Panc1 (cell line): ENCODE results near the gene SMARCD2. TPM values are rescaled to one million over a fixed set of nuclear protein-coding genes. Genes with fewer than 3 reads are reported as not detected.
A peak's percentile ranks its signal among the peaks of the same experiment; 100 is the strongest.

Experiments
- ATAC-seq: fragments of 200-7000 bp; cut with Tn5 transposase; 2 replicates; pipeline ENCODE4 v1.9.1; 2020; ENCODE audit warnings: mild to moderate bottlenecking, moderate library complexity
- BruUV-seq: library from RNA; stranded (reverse); fragments of 400-500 nt; replicated peaks from 2 replicates; lab custom pipeline; 2021; lab: Mats Ljungman, UMichigan
- CTCF ChIA-PET: fragments of 300-600 bp; sonication (Branson Sonifier 250); formaldehyde crosslinking; loops from one replicate; lab custom pipeline; 2022; ENCODE audit warnings: antibody characterized with exemption; lab: Charles Lee
- POLR2A ChIA-PET: fragments of 300-600 bp; sonication (Branson Sonifier 250); formaldehyde crosslinking; loops from one replicate; lab custom pipeline; 2022; ENCODE audit warnings: antibody characterized with exemption; lab: Charles Lee
- DNase-seq: peaks from one replicate; pipeline ENCODE4 v3.0.0-alpha.2; 2010; ENCODE audit warnings: low read depth, low spot score
- H3K27ac ChIP-seq: 2 replicates; pipeline ENCODE4 v1.5.1; 2011; ENCODE audit warnings: mild to moderate bottlenecking, low read length, inconsistent platforms
- H3K27me3 ChIP-seq: fragments of 200-500 bp; sonication (Bioruptor generic); 2 replicates; pipeline ENCODE4 v1.6.0; 2014; ENCODE audit warnings: low read length, inconsistent platforms; ENCODE audit not compliant: control insufficient read depth, insufficient read depth
- H3K36me3 ChIP-seq: fragments of 200-500 bp; sonication (Bioruptor generic); 2 replicates; pipeline ENCODE4 v1.5.1; 2014; ENCODE audit warnings: inconsistent platforms, mild to moderate bottlenecking, low read length, moderate library complexity; ENCODE audit not compliant: control insufficient read depth, insufficient read depth
- H3K4me1 ChIP-seq: 2 replicates; pipeline ENCODE4 v1.5.1; 2011; ENCODE audit warnings: inconsistent platforms, mild to moderate bottlenecking, low read length, moderate library complexity; ENCODE audit not compliant: control insufficient read depth, insufficient read depth
- H3K4me3 ChIP-seq, 2 experiments: 2 replicates each; pipeline ENCODE4 v1.5.1; 2011 to 2012; ENCODE audit warnings: low read depth in 2 of 2, low read length in 2 of 2, mild to moderate bottlenecking in 2 of 2, inconsistent platforms in 1 of 2, moderate library complexity in 1 of 2
- H3K9me3 ChIP-seq: fragments of 200-500 bp; sonication (Bioruptor generic); 2 replicates; pipeline ENCODE4 v1.5.1; 2014; ENCODE audit warnings: low read depth, mild to moderate bottlenecking, inconsistent platforms, low read length, moderate library complexity; ENCODE audit not compliant: control insufficient read depth, insufficient read depth
- CTCF ChIP-seq: fragments of 450-650 bp; IDR thresholded peaks from 2 replicates; pipeline ENCODE4 v1.5.1; 2017; ENCODE audit warnings: mild to moderate bottlenecking
- POLR2AphosphoS5 ChIP-seq: IDR thresholded peaks from 2 replicates; pipeline ENCODE4 v1.6.1; 2012; ENCODE audit warnings: mild to moderate bottlenecking, low read depth, low read length, moderate library complexity
- SIN3A ChIP-seq: IDR thresholded peaks from 2 replicates; pipeline ENCODE4 v1.6.1; 2012; ENCODE audit warnings: low read depth, mild to moderate bottlenecking, low read length, moderate library complexity, borderline replicate concordance; ENCODE audit not compliant: insufficient read depth
- TCF7L2 ChIP-seq: IDR thresholded peaks from 2 replicates; pipeline ENCODE4 v1.6.1; 2011; ENCODE audit warnings: mild to moderate bottlenecking, low read depth, low read length, inconsistent platforms
- in situ Hi-C: cut with HindIII; loops from 2 replicates; pipeline ENCODE4 v1.10.0; 2016; ENCODE audit warnings: low sequenced_read_pairs, low pct_unique_long_range_greater_than_20kb
- intact Hi-C: fragments of 100-400 bp; cut with micrococcal nuclease; formaldehyde crosslinking; loops from one replicate; pipeline ENCODE4 v1.10.0; 2022; ENCODE audit not compliant: unreplicated experiment
- total RNA-seq: library from RNA; stranded (reverse); gene quantifications from one replicate; pipeline ENCODE4 v1.2.1, GENCODE V29; 2021; ENCODE audit not compliant: unreplicated experiment
- TF ChIP-seq, protein P1 (sequence below), 2 experiments: IDR thresholded peaks; 2 replicates each; pipeline ENCODE4 v1.6.1; 2011 to 2012; ENCODE audit warnings: low read depth in 2 of 2, control low read depth in 1 of 2, low read length in 1 of 2, mild to moderate bottlenecking in 1 of 2, moderate library complexity in 1 of 2; ENCODE audit not compliant: insufficient read depth in 1 of 2

SMARCD2 gene
- total RNA-seq, 1 experiment from 2014 or later = 59.4 TPM

DNA sequence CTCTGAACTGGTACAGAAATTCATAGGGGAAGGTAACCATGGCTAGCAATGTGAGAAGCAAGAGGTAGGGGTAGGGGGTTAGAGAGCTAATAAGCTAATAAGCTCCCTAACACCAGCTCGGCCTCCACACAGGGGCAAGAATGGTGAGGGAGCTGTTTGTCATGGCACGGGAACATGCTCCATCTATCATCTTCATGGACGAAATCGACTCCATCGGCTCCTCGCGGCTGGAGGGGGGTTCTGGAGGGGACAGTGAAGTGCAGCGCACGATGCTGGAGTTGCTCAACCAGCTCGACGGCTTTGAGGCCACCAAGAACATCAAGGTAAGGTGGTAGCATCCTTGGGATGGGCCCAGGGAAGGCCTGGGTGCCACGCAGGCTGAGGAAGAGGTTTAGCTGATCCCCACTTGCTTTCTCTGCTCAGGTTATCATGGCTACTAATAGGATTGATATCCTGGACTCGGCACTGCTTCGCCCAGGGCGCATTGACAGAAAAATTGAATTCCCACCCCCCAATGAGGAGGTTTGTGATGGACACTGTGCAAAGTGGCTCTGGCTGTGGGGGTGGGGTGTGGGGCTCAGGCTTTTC is 11.5 kb downstream of the SMARCD2 start:
- TF ChIP-seq TCF7L2 = no peak
- TF ChIP-seq SIN3A = no peak
- TF ChIP-seq, protein P1, sequence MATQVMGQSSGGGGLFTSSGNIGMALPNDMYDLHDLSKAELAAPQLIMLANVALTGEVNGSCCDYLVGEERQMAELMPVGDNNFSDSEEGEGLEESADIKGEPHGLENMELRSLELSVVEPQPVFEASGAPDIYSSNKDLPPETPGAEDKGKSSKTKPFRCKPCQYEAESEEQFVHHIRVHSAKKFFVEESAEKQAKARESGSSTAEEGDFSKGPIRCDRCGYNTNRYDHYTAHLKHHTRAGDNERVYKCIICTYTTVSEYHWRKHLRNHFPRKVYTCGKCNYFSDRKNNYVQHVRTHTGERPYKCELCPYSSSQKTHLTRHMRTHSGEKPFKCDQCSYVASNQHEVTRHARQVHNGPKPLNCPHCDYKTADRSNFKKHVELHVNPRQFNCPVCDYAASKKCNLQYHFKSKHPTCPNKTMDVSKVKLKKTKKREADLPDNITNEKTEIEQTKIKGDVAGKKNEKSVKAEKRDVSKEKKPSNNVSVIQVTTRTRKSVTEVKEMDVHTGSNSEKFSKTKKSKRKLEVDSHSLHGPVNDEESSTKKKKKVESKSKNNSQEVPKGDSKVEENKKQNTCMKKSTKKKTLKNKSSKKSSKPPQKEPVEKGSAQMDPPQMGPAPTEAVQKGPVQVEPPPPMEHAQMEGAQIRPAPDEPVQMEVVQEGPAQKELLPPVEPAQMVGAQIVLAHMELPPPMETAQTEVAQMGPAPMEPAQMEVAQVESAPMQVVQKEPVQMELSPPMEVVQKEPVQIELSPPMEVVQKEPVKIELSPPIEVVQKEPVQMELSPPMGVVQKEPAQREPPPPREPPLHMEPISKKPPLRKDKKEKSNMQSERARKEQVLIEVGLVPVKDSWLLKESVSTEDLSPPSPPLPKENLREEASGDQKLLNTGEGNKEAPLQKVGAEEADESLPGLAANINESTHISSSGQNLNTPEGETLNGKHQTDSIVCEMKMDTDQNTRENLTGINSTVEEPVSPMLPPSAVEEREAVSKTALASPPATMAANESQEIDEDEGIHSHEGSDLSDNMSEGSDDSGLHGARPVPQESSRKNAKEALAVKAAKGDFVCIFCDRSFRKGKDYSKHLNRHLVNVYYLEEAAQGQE (IDR thresholded peaks at IDR 0.05; ENCODE audit: insufficient read depth in 1 of 2, low read depth in 2 of 2, low read length in 1 of 2) = no peak
- TF ChIP-seq POLR2AphosphoS5 = no peak; the same call in 1 of the 2 replicates
- no peak for TF ChIP-seq CTCF
- in situ Hi-C loops = no loop called here
- H3K9me3 ChIP-seq = no peaks in the 10 kb centered on the region
- no peak overlapping the region for H3K27ac ChIP-seq
- peaks cover 13% of the 10 kb centered on the region for H3K4me1 ChIP-seq
- H3K4me3 ChIP-seq = no peak overlapping the region
- ATAC-seq (no peak), DNase-seq (no peak)
- H3K27me3 ChIP-seq = no peaks in the 10 kb centered on the region
- CTCF ChIA-PET = no interaction called here
- intact Hi-C loops = no loop called here
- POLR2A ChIA-PET = interaction anchor here (1.2 kb wide), 1 partner anchor 58 kb away, joined by 3 read pairs; no protein-coding TSS in a partner anchor
- TSS peak; percentile 90 for BruUV-seq
- H3K36me3 ChIP-seq = peaks cover 35% of the 10 kb centered on the region

DNA sequence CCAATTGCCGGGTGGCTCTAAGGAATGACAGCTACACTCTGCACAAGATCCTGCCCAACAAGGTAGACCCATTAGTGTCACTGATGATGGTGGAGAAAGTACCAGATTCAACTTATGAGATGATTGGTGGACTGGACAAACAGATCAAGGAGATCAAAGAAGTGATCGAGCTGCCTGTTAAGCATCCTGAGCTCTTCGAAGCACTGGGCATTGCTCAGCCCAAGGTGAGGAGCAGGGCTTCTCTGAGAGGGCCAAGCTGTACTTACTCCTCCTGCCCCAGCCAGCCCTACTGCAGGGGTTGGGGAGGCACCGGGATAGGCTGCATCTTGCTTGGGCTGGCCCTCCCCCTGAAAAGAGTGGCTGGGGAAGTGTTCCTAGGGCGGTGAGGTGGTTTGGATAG is 12.2 kb downstream of the SMARCD2 start:
- DNase-seq (no peak), ATAC-seq (no peak)
- Histone ChIP-seq H3K9me3 (no peaks in the 10 kb centered on the region), H3K36me3 (peaks cover 40% of the 10 kb centered on the region), H3K27me3 (no peaks in the 10 kb centered on the region), H3K4me3 (no peak overlapping the region), H3K4me1 (peaks cover 15% of the 10 kb centered on the region), H3K27ac (no peak overlapping the region)
- in situ Hi-C loops = no loop called here
- CTCF ChIA-PET = no interaction called here
- POLR2A ChIA-PET = interaction anchor here (0.5 to 1.2 kb wide), 3 partner anchors 13 to 1858 kb away, joined by 3 to 4 read pairs (median 4); no protein-coding TSS in a partner anchor
- no TSS peak for BruUV-seq
- TF ChIP-seq, protein P1 (IDR thresholded peaks at IDR 0.05; ENCODE audit: insufficient read depth in 1 of 2, low read depth in 2 of 2, low read length in 1 of 2) = no peak
- no peak for TF ChIP-seq POLR2AphosphoS5
- no peak for TF ChIP-seq TCF7L2
- TF ChIP-seq SIN3A = no peak
- TF ChIP-seq CTCF = no peak
- intact Hi-C loops = no loop called here
